Activated CD8-positive, alpha-beta memory T cell treated with anti-CD3 and anti-CD28 coated beads for 4 hours (primary cell): ENCODE data around the gene MAX.

Experiments
- DNase-seq, 2 donors: peaks; one replicate each; pipeline ENCODE4 v3.0.0-alpha.2; 2020; ENCODE audit warnings: low read depth in 2 of 2

The MAX gene

DNA sequence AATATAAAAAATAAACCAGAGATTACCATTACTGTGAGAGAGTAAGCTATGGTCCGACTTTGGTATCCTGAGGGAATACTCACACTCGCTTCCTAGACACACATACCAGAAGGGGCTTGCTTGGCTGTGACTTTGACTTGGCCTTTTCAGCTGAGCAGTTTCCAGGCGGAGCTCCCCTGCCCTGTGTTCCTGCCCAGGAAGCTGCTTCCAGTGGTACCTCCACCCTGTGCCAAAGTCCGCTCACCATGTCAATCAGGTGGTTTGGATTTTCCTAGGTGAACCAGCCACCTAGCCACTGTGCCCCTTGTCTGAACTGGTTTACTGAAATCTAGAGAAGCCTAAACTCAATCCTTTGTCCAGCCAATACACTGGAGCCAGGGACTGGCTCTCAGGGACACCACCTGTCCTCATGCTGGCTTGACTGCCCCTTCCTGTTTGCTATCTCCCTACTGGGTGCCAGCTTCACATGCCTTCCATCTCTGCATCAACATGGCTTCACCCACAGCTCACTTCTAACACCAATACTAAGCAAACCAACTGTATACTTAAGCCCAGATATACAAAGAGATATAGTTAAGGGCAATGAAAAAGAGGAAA is 28.6 kb downstream of the MAX start:
- no peak for DNase-seq

DNA sequence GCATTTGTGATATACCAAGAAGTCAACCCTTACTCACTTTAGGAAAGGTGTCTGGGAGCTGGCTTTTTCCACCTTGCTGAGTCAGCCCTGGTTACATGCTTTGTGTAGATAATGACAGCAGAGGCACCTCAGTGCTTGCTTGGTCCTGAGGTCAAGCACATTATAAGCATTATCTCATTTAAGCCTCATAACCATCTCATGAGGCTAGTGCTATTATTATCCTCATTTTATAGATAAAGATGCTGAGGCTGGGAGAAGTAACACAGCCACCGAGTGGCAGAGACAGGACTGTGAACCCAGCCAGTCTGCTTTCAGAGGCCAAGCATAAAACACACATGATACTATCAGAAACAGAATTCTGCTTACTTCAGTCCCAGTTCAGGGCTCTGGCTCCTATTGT is 29.4 kb downstream of the MAX start:
- no peak for DNase-seq

- no peak for DNase-seq
Measured at GRCh38 chr14:65072256-65072655, 30.1 kb downstream of the MAX start.

DNA sequence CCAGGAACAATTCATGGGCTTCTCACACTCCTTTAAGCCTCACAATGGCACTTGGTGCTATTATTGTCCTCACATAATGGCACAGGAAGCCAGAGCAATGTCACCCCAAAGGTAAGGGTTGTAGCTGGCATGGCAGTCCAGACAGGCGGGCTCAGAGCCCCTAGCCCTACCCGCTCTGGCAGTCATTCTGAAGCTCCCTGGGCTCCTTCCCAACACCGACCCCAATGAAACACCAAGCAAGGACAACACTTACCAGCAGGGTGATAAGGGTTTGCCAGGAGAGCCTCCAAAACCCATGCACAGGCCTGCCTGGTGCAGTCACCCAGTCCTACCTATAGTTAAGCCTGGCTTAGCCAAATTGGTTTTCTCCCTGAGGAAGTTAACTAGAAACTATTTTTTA is 30.8 kb downstream of the MAX start:
- DNase-seq: no peak

- DNase-seq: no peak
Measured at GRCh38 chr14:65070471-65070976, 31.8 kb downstream of the MAX start.

DNA sequence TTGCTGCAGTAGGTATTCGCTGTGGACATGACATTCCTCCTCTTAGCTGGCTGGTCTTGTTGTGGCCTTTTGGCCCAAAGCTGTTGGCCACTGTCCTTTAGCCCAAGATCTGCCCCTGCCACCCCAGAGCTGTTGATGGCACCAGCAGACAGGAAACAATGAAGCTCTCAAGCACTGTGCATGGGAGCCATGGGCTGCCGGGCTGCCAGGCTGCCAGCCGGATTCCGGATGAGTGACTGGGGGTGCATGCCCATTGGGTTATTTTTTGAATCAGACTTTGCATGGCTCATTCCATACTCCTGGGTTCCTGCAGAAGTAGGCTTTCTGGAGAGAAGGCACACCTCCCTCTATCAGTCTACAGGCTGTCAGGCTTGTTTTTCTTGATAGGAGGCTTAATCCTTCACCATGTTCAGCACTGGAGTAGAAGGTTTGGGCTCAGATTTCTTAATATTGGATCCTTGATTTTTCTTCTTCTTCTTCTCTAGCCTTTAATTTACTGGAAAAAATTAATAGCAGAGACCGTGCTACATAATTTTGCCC is 32.4 kb downstream of the MAX start:
- DNase-seq: no peak

GRCh38 chr14:65065719-65066118 is 36.6 kb downstream of the MAX start:
- no peak for DNase-seq

DNA sequence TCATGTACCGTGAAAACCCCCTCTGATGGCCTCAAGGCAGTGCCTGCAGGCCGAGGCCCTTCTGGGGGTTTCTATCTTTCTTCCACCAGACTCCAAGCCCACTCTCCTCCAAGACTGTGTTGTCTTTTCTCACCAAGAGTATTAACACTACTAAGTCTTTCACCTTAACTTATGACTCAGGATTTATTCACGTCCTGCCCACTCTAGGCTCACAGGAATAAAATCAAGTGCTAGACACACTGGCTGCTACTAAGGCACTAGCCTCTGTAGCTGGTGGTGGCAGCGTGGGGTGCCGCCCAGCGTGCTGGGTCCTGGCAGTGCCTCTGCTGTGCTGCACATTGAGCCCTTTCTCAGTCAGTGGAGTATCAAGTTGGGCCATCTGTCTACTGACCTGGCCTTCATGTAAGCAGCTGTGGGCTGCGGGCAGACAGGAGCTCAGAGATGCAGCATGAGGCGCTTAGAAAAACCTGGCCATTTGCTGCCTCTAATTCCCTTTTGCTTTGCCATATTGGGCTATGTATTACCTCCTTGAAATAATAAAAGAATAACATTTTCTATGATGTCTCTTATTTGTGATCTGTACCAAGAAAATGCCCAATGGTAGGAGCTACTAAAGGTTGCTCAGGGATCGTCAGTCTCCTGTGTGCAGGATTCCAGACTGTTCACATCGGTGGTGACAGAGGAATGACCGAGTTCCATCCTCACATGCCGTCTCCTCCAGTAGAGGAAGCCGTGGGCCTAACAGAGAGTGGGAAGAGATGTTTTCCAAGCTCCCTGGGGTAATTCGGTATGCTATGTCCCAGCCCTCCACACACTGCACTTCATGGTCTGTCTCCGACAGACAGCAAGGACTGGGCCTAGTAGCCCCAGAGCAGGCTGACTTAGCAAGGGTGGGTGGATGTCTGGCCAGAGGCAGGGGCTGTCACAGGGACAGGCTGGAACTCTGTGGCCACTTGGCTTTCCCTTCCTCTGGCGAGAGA is 39.9 kb downstream of the MAX start:
- no peak for DNase-seq

DNA sequence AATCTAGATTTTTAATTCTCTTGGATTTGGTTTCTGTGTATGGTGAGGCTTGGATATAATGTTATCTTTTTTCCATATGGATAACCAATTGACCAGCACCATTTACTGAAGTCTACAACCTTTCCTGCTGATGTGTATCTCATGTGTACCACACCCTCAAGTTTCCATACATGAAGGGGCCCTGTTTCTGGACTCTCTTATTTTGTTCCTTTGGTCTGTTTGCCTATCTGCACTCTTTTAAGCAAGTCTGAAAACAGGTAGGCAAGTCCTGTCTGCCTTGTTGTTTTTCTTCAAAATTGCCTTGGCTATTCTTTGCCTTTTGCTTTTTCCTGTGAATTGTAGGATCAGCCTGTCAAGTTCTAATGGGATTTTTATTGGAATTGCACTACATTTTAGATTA is 44.6 kb downstream of the MAX start:
- DNase-seq: no peak

GRCh38 chr14:65054471-65055085 is 47.7 kb downstream of the MAX start:
- DNase-seq: no peak

GRCh38 chr14:65053466-65053865 is 48.9 kb downstream of the MAX start:
- no peak for DNase-seq

DNA sequence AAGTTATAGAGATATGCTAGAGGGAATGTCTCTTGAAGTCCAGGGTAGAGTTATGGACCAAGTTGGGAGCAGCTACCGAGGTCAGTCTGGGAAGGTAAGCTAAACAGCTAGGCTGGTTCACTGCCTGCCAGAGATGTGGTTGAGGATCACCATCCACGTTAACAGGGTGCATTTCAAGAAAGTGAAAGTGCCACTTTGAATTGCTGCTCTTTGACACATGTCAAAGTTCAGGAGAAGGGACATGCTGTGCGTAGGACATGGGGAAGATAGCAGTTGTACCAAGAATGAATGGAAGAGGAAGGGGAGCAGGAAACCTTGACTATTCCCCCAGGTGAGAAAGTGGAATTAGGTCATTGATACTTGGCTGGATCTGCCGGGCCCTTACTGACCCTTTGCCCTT is 49.5 kb downstream of the MAX start:
- no peak for DNase-seq

DNA sequence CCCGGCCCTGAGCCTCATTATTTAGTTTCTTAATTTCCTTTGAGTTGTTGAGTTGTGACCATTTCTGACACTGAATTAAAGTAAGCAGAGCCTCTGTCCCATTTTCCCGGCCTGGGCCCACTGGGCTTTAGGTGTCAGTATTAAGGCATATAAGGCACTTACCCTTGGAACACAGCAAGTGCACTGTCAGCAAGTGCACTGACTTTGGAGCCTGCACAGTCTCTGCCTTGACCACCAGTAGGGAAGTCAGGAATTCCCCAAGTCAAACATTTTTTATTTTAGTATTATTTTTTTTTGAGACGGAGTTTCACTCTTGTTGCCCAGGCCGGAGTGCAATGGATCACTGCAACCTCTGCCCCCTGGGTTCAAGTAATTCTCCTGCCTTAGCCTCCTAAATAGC is 56.6 kb downstream of the MAX start:
- no peak for DNase-seq

DNA sequence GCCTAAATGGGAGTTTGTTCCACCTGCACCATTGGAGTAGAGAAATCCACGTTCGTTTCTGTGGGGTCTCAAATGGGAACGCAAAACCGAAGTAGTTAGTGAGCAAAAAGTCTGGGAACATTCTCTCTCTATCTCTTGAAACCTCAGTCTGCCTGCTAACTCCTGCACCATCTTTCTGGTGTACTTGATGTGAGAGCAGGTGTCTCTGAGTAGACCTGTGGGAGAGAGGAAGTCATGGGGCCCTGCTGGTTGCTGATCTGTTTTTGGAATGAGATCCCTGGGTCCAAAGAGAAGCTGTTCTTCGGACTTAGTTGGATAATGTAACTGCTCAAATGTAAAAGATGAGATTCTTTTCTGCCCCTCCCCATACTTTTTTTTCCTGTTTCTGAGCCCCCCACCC is 57.3 kb downstream of the MAX start:
- DNase-seq: no peak

DNA sequence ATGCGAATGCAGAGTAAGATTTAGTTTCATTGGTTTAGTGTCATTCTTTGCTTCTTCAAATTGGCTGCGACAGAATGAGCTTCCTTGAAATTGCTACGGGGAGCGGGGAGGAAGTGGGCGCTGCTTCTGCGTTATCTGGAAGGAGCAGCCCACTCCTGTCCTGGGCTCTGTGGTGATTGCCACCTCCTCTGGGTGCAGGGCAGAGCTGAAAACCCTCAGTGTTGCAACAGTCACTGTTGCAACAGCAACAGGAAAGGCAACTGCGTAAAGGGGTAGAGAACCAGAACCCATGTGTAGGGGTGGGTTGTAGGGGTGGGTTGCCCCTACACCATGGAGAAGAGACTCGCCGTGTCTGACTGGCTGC is 57.7 kb downstream of the MAX start:
- no peak for DNase-seq

DNA sequence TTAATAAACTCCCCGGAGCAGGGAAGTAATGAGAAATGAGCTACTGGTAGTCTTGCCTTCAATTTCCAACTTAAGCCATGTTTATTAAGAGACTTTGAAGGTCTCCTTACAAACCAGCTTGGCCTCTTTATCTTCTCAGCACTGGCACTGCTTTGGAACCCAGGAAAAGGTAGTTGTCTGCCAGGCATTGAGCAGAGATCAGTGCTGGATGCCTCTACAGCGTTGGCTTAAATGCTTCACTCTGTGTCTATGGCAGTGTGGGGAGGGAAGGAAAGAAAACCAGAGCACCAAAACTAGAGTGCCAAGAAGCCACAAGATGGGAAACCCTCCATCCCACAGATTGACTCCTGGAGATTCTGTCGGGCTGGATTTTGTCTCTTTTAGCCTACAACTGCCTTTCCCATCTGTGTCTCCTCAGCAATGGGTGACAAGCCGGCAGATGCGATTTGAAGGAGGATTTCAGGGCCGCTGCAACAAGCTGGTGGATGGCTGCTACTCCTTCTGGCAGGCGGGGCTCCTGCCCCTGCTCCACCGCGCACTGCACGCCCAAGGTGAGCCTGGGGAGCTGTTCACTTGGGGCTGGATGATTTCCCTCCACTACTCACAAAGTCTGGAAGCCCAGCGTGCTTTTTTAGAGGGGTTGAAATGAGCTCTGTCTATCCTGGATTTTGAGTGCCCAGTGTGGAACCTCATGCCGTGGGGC is 58.3 kb downstream of the MAX start:
- no peak for DNase-seq

- no peak for DNase-seq
Measured at GRCh38 chr14:65042731-65043372, 59.5 kb downstream of the MAX start.

DNA sequence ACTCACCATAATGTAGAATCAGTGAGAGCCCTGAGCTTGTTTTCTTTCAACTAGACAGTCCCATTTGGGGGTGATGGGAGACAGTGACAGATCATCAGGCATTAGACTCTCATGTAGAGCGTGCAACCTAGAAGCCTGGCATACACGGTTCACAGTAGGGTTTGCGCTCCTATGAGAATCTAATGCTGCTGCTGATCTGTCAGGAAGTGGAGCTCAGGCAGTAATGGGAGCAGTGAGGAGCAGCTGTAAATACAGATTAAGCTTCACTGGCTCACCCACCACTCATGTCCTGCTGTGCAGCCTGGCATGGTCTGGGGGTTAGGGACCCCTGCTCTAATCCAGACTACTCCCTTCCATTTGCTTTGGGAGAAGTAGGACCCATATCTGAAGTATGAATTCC is 60.0 kb downstream of the MAX start:
- DNase-seq: no peak

DNA sequence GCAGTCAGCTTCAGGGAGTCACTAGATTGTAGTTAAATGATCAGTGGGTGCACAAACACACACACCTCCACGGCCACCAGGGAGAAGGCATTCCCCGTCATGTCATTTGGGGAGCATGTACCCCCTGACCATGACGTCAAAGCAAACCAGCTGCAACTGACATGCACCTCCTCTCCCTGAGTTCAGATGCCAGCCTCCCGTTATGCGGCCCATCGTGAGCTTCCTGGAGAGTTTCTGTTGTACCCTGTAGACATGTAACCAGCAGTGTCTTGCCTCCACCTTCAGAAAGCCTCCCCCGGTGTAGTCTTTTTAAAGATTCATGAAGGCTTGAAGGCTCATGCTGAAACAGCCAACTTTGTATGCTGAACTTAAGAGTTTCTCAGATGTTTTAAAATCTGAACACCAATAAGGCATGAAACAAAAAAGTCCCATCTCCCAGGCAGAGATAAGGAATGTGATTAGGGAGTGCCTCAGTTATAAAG is 60.8 kb downstream of the MAX start:
- DNase-seq: no peak

DNA sequence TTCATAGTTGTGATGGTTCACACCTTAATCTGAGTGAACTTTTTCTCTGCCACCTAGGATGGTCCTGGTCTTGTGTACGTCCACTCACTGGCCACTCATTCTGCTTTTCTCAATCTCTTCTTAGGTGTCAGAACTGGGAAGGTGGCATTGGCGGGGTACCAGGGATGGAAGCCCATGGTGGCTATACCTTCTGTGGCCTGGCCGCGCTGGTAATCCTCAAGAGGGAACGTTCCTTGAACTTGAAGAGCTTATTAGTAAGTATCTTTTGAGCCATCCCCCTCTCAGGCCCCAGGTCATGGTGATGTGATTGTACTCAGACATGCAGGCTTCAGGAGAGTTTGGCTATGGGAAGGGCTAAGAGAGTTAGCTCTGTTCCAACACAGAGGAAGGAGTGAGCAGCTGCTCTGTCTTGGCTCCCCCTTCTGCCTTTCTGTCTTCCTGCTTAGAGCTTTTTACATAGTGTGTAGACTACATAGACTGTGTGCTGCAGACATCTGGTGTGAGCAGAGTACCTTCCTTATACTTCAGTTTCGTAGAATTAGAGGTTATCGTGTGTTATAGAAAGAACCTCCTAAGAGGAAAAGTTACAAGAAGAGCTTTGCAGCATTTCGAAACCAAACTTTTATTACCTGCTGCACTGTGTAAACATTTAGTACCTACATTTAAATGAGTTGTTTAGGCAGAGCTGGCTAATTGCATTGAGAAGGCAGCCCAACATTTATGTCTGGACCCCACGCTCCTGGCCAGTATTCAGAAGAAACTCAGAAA is 61.5 kb downstream of the MAX start:
- no peak for DNase-seq
